Activated T-cell treated with anti-CD3 and anti-CD28 coated beads, Interleukin-2, amount 50 U/mL, for 72 hours (primary cell): ENCODE measurements around the gene IGF2. TPM values are rescaled to one million over a fixed set of nuclear protein-coding genes. Genes with fewer than 3 reads are reported as not detected.
"Not testable (repeated sequence)": the region's sequence is repeated elsewhere in the genome, so short reads cannot be mapped to it uniquely, and the experiment has no call there.

ENCODE experiments used
- ATAC-seq, 2 donors: fragments of 150-1000 bp; cut with Tn5 transposase; replicated peaks in 1 of 2; 2 replicates each; pipeline ENCODE4 v1.10.0; 2021; ENCODE audit warnings: moderate library complexity in 2 of 2, mild to moderate bottlenecking in 1 of 2
- DNase-seq, 2 donors: peaks; one replicate each; pipeline ENCODE4 v3.0.0; 2021 to 2022; ENCODE audit warnings: mixed read lengths in 1 of 2
- H3K27ac Mint-ChIP-seq: one replicate; pipeline ENCODE4 v1.8.0; 2022; ENCODE audit warnings: mild to moderate bottlenecking, moderate library complexity, mixed read lengths
- H3K27me3 Mint-ChIP-seq: one replicate; pipeline ENCODE4 v1.8.0; 2022; ENCODE audit warnings: low read depth, mixed read lengths
- H3K36me3 Mint-ChIP-seq, 2 donors: one replicate each; pipeline ENCODE4 v1.8.0; 2022; ENCODE audit warnings: mixed read lengths in 2 of 2, mild to moderate bottlenecking in 1 of 2; ENCODE audit not compliant: insufficient read depth in 2 of 2
- H3K4me1 Mint-ChIP-seq: one replicate; pipeline ENCODE4 v1.8.0; 2022; ENCODE audit warnings: low read depth, mixed read lengths
- H3K4me3 Mint-ChIP-seq, 2 donors: one replicate each; pipeline ENCODE4 v1.8.0; 2022; ENCODE audit warnings: mild to moderate bottlenecking in 2 of 2, mixed read lengths in 2 of 2, moderate library complexity in 2 of 2
- H3K9me3 Mint-ChIP-seq, 2 donors: one replicate each; pipeline ENCODE4 v1.8.0; 2022; ENCODE audit warnings: mixed read lengths in 2 of 2
- total RNA-seq, 2 donors: library from RNA; stranded (reverse); gene quantifications; one replicate each; pipeline ENCODE4 v1.2.3, GENCODE V29; 2022

Gene IGF2, protein sequence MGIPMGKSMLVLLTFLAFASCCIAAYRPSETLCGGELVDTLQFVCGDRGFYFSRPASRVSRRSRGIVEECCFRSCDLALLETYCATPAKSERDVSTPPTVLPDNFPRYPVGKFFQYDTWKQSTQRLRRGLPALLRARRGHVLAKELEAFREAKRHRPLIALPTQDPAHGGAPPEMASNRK
- 10 to 100 TPM in 1 of 2 donors, 1 to 10 TPM in 1; 2.0 to 40.4 TPM for total RNA-seq

DNA sequence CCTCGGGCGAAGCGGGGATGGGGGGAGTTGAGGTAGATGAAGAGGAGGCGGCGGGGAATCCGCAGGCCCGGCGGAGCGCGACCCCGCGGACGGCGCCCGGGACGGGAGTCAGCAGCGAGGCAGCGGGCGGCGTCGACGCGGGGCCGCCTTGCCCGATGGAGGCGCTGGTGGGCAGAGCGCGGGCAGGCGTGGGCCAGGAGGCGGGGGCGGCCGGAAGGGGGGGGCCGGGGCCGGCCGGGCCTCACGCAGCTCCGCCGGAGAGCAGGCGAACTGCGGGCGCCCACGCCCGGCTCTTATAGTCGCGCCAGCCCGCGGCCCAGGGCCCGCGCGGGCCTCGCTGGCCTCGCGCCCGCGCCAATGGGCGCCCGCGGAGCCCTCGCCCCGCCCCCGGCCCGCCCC, at the start of gene IGF2:
TSS of gene IGF2 (minus strand) at position 267 of the 399 bp plus-strand sequence. CDS start 3,866 bp downstream, outside the sequence.
- DNase-seq (no peak), ATAC-seq (peak in 1 of 2 donors; percentile 5)
- H3K4me1 Mint-ChIP-seq, result peaks cover 25% of the 10 kb centered on the region
- H3K4me3 Mint-ChIP-seq, result peak within 1 kb of the TSS; percentile 66 to 82
- no peaks in the 10 kb centered on the region for H3K36me3 Mint-ChIP-seq
- no peak within 1 kb of the TSS for H3K27ac Mint-ChIP-seq
- H3K9me3 Mint-ChIP-seq, result no peaks in the 10 kb centered on the region
- H3K27me3 Mint-ChIP-seq, result peaks cover 67% of the 10 kb centered on the region

- no peaks in the 10 kb centered on the region for H3K36me3 Mint-ChIP-seq
- H3K27me3 Mint-ChIP-seq, result peaks cover 17% of the 10 kb centered on the region
- no peaks in the 10 kb centered on the region for H3K4me1 Mint-ChIP-seq
- no peaks in the 10 kb centered on the region for H3K9me3 Mint-ChIP-seq
- no peak overlapping the region for H3K27ac Mint-ChIP-seq
- H3K4me3 Mint-ChIP-seq, result no peak overlapping the region
- no peak for DNase-seq
- no peak for ATAC-seq
These were observed 49.6 kb upstream of the IGF2 start for GRCh38 chr11:2188745-2189144.

DNA sequence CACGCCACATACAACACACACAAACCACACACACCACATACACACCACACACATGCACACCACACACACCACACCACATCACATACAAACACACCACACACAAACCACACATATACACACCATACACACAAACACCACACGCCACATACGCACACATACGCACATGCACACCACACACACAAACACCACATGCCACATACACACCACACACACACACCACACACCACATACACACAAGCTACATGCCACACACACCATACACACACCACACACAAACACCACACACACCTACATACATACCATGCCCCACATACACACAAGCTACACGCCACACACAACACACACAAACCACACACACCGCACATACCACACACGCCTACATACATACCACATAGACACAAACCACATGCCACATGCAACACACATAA, 48.1 kb upstream of the IGF2 start:
- Mint-ChIP-seq H3K9me3 (no peaks in the 10 kb centered on the region), H3K36me3 (no peaks in the 10 kb centered on the region), H3K4me1 (peaks cover 4% of the 10 kb centered on the region), H3K27ac (no peak overlapping the region), H3K4me3 (no peak overlapping the region), H3K27me3 (peaks cover 17% of the 10 kb centered on the region)
- no peak for ATAC-seq
- no peak for DNase-seq

GRCh38 chr11:2186669-2187279, 47.6 kb upstream of the IGF2 start:
- no peak overlapping the region for H3K4me3 Mint-ChIP-seq
- H3K36me3 Mint-ChIP-seq, result no peaks in the 10 kb centered on the region
- H3K27me3 Mint-ChIP-seq, result peaks cover 17% of the 10 kb centered on the region
- H3K9me3 Mint-ChIP-seq, result no peaks in the 10 kb centered on the region
- H3K4me1 Mint-ChIP-seq, result peaks cover 4% of the 10 kb centered on the region
- no peak overlapping the region for H3K27ac Mint-ChIP-seq
- ATAC-seq, result peak; percentile 69 to 78
- DNase-seq, result peak; percentile 48 to 55

DNA sequence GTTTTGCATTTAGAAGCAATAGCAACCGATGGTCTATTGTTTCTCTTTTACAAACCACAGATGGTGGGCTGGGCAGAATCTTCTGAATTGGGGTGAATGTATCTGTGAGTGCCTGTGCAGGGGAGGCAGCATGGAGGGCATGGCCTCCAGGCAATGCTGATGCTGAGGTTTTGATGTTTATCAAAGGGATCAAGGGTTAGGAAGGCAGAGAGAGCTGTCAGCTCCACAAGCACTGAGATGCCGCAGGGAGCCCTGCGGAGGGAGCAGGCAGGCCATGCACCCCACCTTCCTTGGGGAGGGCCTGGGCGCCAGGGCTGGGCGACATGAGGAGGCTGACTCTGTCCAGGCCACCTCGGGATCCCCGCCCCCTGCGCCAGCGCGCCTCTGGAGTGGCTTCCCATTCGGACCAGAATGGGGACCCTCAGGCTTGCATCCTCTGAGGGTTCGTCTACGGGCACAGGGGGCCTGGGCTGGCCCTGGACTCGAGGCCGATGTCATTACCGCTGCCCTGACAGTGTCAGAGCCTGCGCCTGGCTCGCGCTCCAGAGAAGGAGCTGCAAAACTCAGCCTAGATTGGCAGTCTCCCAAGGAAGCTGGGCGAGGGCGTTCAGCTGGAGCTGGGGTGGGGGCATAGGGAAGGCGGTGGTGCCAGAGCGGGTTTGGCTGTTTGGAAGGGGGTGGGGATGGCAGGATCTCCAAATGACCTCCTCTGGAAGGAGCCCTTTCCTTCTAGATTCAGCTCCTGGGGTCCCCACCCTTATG, 46.3 kb upstream of the IGF2 start:
- ATAC-seq (no peak), DNase-seq (no peak)
- H3K27ac Mint-ChIP-seq, result no peak overlapping the region
- no peaks in the 10 kb centered on the region for H3K36me3 Mint-ChIP-seq
- H3K9me3 Mint-ChIP-seq, result no peaks in the 10 kb centered on the region
- peaks cover 10% of the 10 kb centered on the region for H3K27me3 Mint-ChIP-seq
- H3K4me3 Mint-ChIP-seq, result no peak overlapping the region
- peaks cover 4% of the 10 kb centered on the region for H3K4me1 Mint-ChIP-seq

DNA sequence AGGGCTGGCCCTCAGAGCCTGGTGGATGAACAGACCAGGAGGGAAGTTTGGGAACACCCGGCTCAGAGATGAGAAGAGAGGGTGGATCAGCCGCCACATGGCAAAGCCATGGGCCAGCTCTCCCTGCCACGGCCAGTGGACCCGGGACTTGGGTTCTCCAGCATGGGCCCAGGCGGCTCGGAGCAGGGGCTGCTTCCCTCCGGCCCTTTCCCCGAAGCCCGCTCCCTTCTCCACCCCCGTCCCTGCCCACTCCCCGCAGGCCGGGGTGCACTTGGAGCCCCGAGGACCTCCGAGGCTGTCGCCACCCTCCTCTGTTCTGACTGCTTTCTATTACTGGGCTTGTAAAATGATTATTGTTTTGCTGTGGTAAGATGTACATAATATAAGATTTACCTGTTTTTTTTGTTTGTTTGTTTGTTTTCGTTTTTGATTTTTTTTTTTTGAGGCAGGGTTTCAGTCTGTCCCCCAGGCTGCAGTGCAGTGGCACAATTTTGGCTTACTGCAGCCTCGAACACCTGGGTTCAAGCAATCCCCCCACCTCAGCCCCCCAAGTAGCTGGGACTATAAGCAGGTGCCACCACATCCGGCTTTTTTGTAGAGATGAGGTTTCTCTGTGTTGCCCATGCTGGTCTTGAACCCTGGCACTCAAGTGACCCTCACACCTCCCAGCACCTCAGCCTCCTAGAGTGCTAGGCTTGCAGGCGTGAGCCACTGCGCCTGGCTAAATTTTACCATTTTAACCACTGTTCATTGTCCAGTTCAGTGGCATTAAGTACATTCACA, 43.7 kb upstream of the IGF2 start:
- Mint-ChIP-seq H3K36me3 (no peaks in the 10 kb centered on the region), H3K27me3 (peaks cover 9% of the 10 kb centered on the region), H3K4me3 (no peak overlapping the region), H3K9me3 (no peaks in the 10 kb centered on the region), H3K27ac (no peak overlapping the region), H3K4me1 (peaks cover 4% of the 10 kb centered on the region)
- DNase-seq (no peak), ATAC-seq (no peak)

GRCh38 chr11:2182075-2182474, 42.9 kb upstream of the IGF2 start:
- no peaks in the 10 kb centered on the region for H3K9me3 Mint-ChIP-seq
- H3K27ac Mint-ChIP-seq, result no peak overlapping the region
- H3K27me3 Mint-ChIP-seq, result peaks cover 9% of the 10 kb centered on the region
- peaks cover 4% of the 10 kb centered on the region for H3K4me1 Mint-ChIP-seq
- no peak for DNase-seq
- no peak for ATAC-seq
- no peaks in the 10 kb centered on the region for H3K36me3 Mint-ChIP-seq
- H3K4me3 Mint-ChIP-seq, result no peak overlapping the region

DNA sequence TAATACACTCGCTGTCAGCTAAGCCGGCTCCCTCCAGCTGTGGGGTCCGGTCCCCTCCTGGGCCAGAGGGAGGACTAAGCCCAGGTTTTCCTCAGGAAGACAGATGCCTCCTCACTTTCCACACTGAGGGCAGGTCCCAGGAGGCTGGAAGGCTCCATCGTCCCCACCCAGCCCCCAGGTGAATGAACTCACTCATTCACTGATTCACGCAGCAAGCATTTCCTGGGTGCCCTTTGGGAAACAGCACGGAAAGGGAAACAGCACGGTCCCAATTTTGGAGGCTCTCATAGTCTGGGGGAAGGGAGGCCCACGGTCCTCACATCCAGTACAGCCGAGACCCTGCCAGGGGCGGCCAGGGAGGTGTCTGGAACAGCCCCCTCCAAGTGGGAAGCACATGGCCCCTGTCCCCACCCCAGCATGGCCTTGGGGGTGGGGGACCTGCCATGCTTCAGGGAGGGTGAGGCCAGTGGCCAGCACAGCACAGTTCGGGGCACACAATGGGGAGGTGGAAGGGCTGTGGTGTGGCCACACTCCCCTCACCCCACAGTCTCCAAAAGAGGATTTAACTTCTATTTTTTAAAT, 41.7 kb upstream of the IGF2 start:
- Mint-ChIP-seq H3K4me3 (no peak overlapping the region), H3K9me3 (no peaks in the 10 kb centered on the region), H3K27ac (no peak overlapping the region), H3K36me3 (no peaks in the 10 kb centered on the region), H3K27me3 (peaks cover 9% of the 10 kb centered on the region), H3K4me1 (peaks cover 4% of the 10 kb centered on the region)
- ATAC-seq (no peak), DNase-seq (no peak)

GRCh38 chr11:2180347-2180746, 41.2 kb upstream of the IGF2 start:
- no peak for ATAC-seq
- Mint-ChIP-seq H3K4me1 (peaks cover 4% of the 10 kb centered on the region), H3K27me3 (peaks cover 8% of the 10 kb centered on the region), H3K27ac (no peak overlapping the region), H3K36me3 (no peaks in the 10 kb centered on the region), H3K9me3 (no peaks in the 10 kb centered on the region), H3K4me3 (no peak overlapping the region)
- no peak for DNase-seq

- Mint-ChIP-seq H3K36me3 (no peaks in the 10 kb centered on the region), H3K4me1 (peaks cover 4% of the 10 kb centered on the region)
These were observed 40.3 kb upstream of the IGF2 start for GRCh38 chr11:2179516-2179915.

DNA sequence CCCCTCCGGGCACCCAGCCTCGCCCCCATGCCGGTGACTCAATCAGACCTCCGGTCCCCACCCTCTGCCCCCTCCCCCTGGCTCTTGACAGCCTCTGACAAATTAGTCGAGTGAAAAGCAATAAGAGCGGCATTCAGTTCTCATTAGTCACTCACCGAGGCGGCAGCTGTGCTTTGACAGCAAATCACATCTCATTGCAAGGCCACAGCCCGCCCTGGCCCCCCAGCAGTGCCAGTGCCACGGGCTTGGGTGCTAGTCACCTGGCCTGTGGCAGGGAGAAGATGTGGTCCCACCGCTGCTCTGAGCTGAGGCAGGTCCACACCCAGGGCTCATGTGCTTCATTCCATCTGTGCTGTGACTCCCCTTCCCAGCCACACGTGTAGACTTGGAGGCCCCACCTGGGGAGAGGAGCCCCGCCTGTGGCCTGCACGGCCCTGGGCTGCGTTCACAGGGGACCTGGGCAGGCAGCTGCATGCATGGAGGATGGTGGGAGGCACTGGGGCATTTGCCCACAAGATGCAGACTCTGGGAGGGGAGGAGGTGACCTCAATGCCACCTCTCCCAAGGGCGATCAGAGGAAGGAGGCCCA, 39.8 kb upstream of the IGF2 start:
- Mint-ChIP-seq H3K4me3 (no peak overlapping the region), H3K27ac (no peak overlapping the region), H3K4me1 (peaks cover 4% of the 10 kb centered on the region), H3K9me3 (no peaks in the 10 kb centered on the region), H3K36me3 (no peaks in the 10 kb centered on the region), H3K27me3 (no peaks in the 10 kb centered on the region)
- no peak for ATAC-seq
- DNase-seq, result no peak

More at GRCh38 chr11:2179516-2179915, 40.3 kb upstream of the IGF2 start:
- Mint-ChIP-seq H3K27me3 (no peaks in the 10 kb centered on the region), H3K4me3 (no peak overlapping the region), H3K27ac (no peak overlapping the region), H3K9me3 (no peaks in the 10 kb centered on the region)
- ATAC-seq (no peak), DNase-seq (no peak)

DNA sequence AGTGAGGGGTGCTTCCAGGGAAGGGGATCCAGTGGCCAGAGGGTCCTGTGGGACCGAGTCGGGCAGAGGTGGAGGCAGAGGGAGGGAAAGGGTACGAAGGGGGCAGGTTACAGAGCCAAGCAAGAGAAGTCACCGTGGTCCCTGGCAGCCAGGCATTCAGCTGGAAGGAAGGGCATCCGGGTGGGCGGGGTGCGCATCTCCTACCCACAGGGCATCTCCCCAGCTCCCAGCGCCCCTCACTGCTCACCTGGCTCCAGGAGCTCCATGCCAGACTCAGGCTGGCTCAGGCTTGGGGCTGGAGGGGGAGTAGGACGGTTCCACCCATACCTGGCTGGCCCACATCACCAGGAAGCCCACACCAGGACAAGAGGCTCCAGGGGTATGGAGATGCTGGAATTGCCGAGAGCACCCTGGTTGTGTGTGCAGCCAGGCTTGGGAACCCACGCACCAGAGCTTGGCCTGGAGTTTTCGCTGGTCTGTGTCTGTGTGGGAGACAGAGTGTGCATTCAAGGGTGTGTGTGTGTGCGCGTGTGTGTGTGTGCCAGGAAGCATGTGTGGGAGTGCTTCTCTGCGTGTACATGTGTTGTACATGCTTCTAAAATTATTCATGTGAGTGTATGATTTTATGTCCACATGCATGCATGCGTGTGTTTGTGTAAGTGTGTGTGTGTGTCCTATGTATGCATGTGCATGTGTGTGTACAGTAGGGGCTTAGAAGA, 39.0 kb upstream of the IGF2 start:
- H3K36me3 Mint-ChIP-seq, ATAC-seq, H3K4me1 Mint-ChIP-seq, DNase-seq, H3K4me3 Mint-ChIP-seq, H3K27ac Mint-ChIP-seq, H3K27me3 Mint-ChIP-seq, H3K9me3 Mint-ChIP-seq: not testable (repeated sequence)
